Kidney (tissue), 14 donors: ENCODE results near the gene ITGB4. TPM values are rescaled to one million over a fixed set of nuclear protein-coding genes. Genes with fewer than 3 reads are reported as not detected.
A peak's percentile ranks its signal among the peaks of the same experiment; 100 is the strongest.

Experiments used
- DNase-seq, 5 donors: peaks; one replicate each; pipeline ENCODE4 v3.0.0-alpha.2; 2013 to 2020
- FAIRE-seq: peaks from 2 replicates; lab custom pipeline; 2012; peaks lifted over from hg19 to GRCh38; lab: Jason Lieb, UNC
- H3K27ac ChIP-seq, 2 donors: one replicate each; pipeline ENCODE4 v1.7.0; 2013; ENCODE audit warnings: low read depth in 2 of 2, low read length in 2 of 2, inconsistent platforms in 1 of 2
- H3K27me3 ChIP-seq: one replicate; pipeline ENCODE4 v1.7.1; 2013; ENCODE audit warnings: low read length, inconsistent platforms; ENCODE audit not compliant: control insufficient read depth, insufficient read depth
- H3K36me3 ChIP-seq, 3 donors: one replicate each; pipeline versions ENCODE4 v1.7.0 to v1.7.1; 2013; ENCODE audit warnings: low read length in 3 of 3, control low read depth in 1 of 3, inconsistent platforms in 1 of 3; ENCODE audit not compliant: insufficient read depth in 3 of 3, control insufficient read depth in 2 of 3
- H3K4me1 ChIP-seq, 3 donors: one replicate each; pipeline versions ENCODE4 v1.7.0 to v1.7.1; 2013; ENCODE audit warnings: low read length in 3 of 3, inconsistent platforms in 1 of 3, low read depth in 1 of 3; ENCODE audit not compliant: control insufficient read depth in 2 of 3, insufficient read depth in 2 of 3
- H3K4me3 ChIP-seq, 3 donors: one replicate each; pipeline versions ENCODE4 v1.7.0 to v1.8.1; 2013; ENCODE audit warnings: low read length in 3 of 3, control low read depth in 1 of 3, inconsistent platforms in 1 of 3
- H3K9ac ChIP-seq, 3 donors: one replicate each; pipeline versions ENCODE4 v1.7.0 to v1.7.1; 2013; ENCODE audit warnings: low read length in 3 of 3, control low read depth in 1 of 3, inconsistent platforms in 1 of 3
- H3K9me3 ChIP-seq, 3 donors: one replicate each; pipeline versions ENCODE4 v1.7.0 to v1.7.1; 2013; ENCODE audit warnings: low read length in 3 of 3, control low read depth in 1 of 3, inconsistent platforms in 1 of 3; ENCODE audit not compliant: control insufficient read depth in 2 of 3, insufficient read depth in 1 of 3
- intact Hi-C: fragments of 100-400 bp; cut with DNase I; formaldehyde crosslinking; loops from one replicate; pipeline ENCODE4 v1.11.1; 2022
- polyA plus RNA-seq: library from polyadenylated mRNA; stranded (reverse); fragments of 350-450 nt; fragmentation: Illumina TruSeq; extraction: RNeasy Lipid Tissue Mini Kit (QIAGEN cat#74804); gene quantifications from one replicate; pipeline ENCODE4 v1.2.3, GENCODE V29; 2014; ENCODE audit warnings: low read depth, low replicate concordance; ENCODE audit not compliant: insufficient read depth
- total RNA-seq: library from RNA; stranded (reverse); fragmentation: NEBNext Ultra II Directional; extraction: Animal tissue kit (Norgen Biotek cat#: 25700); gene quantifications from one replicate; pipeline ENCODE4 v1.2.1, GENCODE V29; 2021
- TF ChIP-seq, protein P1 (sequence below): IDR thresholded peaks from 3 replicates; pipeline ENCODE4 v1.5.1; 2012; ENCODE audit warnings: mild to moderate bottlenecking, moderate library complexity, borderline replicate concordance; ENCODE audit not compliant: insufficient read depth; ENCODE audit errors: extremely low read depth
- donor health status: control.
- donor health status: control.
- donor health status: control.
- donor health status: control.
- donor health status: control.
- donor health status: DM: yes; HTN: yes; CAD: no.
- donor health status: Normal renal cell carcinoma (clear cell type).

The ITGB4 gene
- total and polyA plus RNA-seq, 2 donors from 2014 or later = 15.7 to 149 TPM

DNA sequence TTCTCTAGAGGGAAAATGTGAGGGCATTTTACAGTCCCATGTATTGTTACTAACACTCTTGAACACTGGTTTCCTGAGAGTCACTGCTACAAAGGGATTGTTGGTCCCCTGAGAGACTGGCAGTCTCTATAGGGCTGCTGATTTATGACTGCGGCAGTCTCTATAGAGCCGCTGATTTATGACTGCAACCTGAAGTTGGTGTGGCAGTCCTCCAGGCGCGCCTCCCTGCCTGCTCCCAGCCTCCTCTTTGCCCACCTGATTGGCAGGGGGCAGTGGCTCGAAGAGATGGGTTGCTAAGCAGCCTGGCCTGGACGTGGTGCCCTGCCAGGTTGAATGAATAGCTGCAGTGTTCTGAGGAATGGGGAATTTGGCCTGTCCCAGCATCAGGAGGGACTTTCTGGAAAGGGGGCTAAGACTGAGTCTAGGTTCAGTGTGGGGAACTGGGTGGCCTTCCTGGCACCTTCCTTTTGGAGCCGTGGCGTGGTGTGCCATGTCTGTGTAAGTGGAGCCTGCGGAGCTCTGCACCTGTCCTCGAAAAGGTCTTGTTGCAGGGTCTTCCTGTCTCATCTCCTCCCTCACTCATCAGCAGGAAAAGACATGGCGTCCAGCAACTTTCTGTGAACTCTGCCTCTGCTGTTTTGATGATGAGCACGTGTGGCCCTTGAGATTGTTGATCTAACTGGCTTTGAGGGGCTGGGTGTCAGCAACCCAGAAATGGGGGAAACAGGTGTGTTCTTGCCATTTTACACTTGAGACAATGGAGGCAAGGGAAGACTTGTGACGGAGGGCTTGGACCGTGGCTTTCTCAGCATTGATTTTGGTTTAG is 29.2 kb upstream of the ITGB4 start:
- TF ChIP-seq, protein P1, sequence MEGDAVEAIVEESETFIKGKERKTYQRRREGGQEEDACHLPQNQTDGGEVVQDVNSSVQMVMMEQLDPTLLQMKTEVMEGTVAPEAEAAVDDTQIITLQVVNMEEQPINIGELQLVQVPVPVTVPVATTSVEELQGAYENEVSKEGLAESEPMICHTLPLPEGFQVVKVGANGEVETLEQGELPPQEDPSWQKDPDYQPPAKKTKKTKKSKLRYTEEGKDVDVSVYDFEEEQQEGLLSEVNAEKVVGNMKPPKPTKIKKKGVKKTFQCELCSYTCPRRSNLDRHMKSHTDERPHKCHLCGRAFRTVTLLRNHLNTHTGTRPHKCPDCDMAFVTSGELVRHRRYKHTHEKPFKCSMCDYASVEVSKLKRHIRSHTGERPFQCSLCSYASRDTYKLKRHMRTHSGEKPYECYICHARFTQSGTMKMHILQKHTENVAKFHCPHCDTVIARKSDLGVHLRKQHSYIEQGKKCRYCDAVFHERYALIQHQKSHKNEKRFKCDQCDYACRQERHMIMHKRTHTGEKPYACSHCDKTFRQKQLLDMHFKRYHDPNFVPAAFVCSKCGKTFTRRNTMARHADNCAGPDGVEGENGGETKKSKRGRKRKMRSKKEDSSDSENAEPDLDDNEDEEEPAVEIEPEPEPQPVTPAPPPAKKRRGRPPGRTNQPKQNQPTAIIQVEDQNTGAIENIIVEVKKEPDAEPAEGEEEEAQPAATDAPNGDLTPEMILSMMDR = no peak
- H3K9me3 ChIP-seq = no peaks in the 10 kb centered on the region
- no peak for DNase-seq
- peaks cover 0 to 12% (median 4%) of the 10 kb centered on the region in 3 donors for H3K36me3 ChIP-seq
- no peak for FAIRE-seq
- H3K27me3 ChIP-seq = no peaks in the 10 kb centered on the region
- peaks cover 0 to 15% (median 5%) of the 10 kb centered on the region in 3 donors for H3K4me1 ChIP-seq
- H3K27ac ChIP-seq = no peak overlapping the region
- intact Hi-C loops = no loop called here
- H3K9ac ChIP-seq = no peak overlapping the region
- no peak overlapping the region for H3K4me3 ChIP-seq

DNA sequence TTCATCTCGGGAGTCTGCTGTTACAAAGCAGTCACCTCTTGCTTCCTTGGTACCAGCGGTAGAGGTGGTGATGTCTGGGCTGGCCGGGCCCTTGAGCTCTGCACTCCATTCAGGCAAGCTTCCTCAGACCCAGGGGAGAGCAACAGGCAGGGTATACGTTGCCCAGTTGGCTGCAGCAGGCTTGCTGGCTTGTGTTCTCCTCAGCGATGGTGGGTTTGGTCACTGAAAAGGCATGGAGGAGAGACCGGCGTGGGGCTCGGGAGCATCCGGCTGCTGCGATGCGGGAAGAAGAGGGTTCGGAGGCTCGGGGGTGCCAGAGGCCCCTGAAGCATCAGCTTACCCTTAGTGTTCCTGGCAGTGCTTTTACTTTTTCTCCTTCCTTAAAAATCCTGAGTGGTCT is 28.3 kb upstream of the ITGB4 start:
- FAIRE-seq = no peak
- Histone ChIP-seq H3K27ac (no peak overlapping the region), H3K9ac (no peak overlapping the region)

DNA sequence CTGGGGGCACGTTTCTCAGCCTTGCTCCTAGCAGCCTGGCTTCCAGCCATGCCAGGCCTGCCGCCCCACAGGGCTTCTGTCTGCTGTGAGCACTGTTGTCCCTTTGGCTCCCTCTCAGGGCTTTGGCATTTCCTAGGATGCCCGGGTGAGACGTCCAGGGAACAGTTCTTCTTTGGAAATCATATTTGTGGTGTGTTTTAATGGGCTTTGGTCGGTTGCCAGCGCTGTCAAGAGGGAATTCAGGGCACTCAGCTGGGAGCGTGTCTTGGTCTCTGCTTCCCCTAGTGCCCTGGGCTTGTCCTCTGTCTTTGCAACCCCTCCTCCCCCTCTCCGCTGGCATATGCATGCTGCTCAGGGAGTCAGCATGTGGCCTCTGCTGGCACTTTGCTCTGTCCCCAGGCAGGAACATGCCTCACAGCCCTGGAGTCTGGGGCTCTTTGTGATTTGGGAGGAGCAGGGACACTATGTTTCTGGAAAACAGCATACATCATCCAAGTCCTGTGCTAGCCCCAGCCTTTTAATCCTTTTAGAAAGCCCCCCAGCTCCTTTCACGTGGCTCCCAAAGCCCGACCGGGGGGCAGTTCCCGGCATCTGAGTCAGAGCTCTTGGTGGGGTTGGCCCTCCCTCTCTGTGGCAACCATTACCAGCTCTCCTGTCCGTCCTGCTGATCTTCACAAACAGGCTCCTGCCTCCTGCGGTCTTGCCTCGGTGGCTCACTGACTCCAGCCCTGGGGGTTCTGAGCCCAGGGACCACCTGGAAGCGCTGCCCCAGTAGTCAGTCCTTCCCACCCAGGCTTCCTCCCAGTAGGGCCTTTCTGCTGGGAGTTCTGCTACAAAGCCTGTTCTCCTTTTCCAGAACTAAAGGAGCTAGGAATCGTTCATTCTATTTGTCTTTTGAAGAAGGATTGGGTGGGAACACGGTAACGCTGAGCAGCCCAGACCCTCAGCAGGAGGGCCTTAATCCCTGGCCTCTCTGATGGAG is 27.5 kb upstream of the ITGB4 start:
- H3K9ac ChIP-seq = peak overlapping the region in 1 of 3 donors; percentile 5
- FAIRE-seq (no peak), DNase-seq (peak in 1 of 5 donors; percentile 92)
- H3K4me1 ChIP-seq = peaks cover 0 to 23% (median 22%) of the 10 kb centered on the region in 3 donors
- H3K27ac ChIP-seq = peak overlapping the region in 1 of 2 donors; percentile 67
- TF ChIP-seq, protein P1 = no peak
- H3K9me3 ChIP-seq = no peaks in the 10 kb centered on the region
- peaks cover 0 to 12% (median 4%) of the 10 kb centered on the region in 3 donors for H3K36me3 ChIP-seq
- H3K4me3 ChIP-seq = no peak overlapping the region
- intact Hi-C loops = no loop called here
- no peaks in the 10 kb centered on the region for H3K27me3 ChIP-seq

More for the DNA sequence above, 28.3 kb upstream of the ITGB4 start:
- peaks cover 0 to 12% (median 4%) of the 10 kb centered on the region in 3 donors for H3K36me3 ChIP-seq
- H3K4me1 ChIP-seq = peaks cover 0 to 23% (median 14%) of the 10 kb centered on the region in 3 donors
- no peaks in the 10 kb centered on the region for H3K9me3 ChIP-seq
- no peak overlapping the region for H3K4me3 ChIP-seq
- no peaks in the 10 kb centered on the region for H3K27me3 ChIP-seq
- intact Hi-C loops = no loop called here
- DNase-seq = no peak
- TF ChIP-seq, protein P1 = no peak
